Liver (tissue), 9 donors: ENCODE data around the gene DRAM1. TPM values are rescaled to one million over a fixed set of nuclear protein-coding genes. Genes with fewer than 3 reads are reported as not detected.
A peak's percentile ranks its signal among the peaks of the same experiment; 100 is the strongest.

Experiments used
- DNase-seq: peaks from one replicate; pipeline ENCODE4 v3.0.0-alpha.2; 2017; ENCODE audit warnings: low spot score
- H3K27ac ChIP-seq, 2 donors: one replicate each; pipeline ENCODE4 v1.7.0; 2013; ENCODE audit warnings: inconsistent platforms in 2 of 2, low read length in 2 of 2, control low read depth in 1 of 2, low read depth in 1 of 2, mild to moderate bottlenecking in 1 of 2
- H3K27me3 ChIP-seq, 4 donors: one replicate each; pipeline versions ENCODE4 v1.6.1 to v1.7.0; 2013; ENCODE audit warnings: low read length in 3 of 4, inconsistent platforms in 1 of 4, mild to moderate bottlenecking in 1 of 4, moderate library complexity in 1 of 4; ENCODE audit not compliant: control insufficient read depth in 4 of 4, insufficient read depth in 4 of 4
- H3K36me3 ChIP-seq, 4 donors: one replicate each; pipeline versions ENCODE4 v1.6.1 to v1.7.0; 2013; ENCODE audit warnings: low read length in 3 of 4, mild to moderate bottlenecking in 3 of 4, low read depth in 1 of 4, moderate library complexity in 1 of 4; ENCODE audit not compliant: control insufficient read depth in 4 of 4, insufficient read depth in 3 of 4
- H3K4me1 ChIP-seq, 4 donors: one replicate each; pipeline versions ENCODE4 v1.6.1 to v1.7.0; 2013; ENCODE audit warnings: low read length in 3 of 4, mild to moderate bottlenecking in 3 of 4, moderate library complexity in 1 of 4; ENCODE audit not compliant: control insufficient read depth in 4 of 4, insufficient read depth in 4 of 4
- H3K4me3 ChIP-seq, 3 donors: one replicate each; pipeline versions ENCODE4 v1.6.1 to v1.7.0; 2013; ENCODE audit warnings: low read length in 3 of 3, control low read depth in 1 of 3, low read depth in 1 of 3, mild to moderate bottlenecking in 1 of 3
- H3K9ac ChIP-seq, 2 donors: one replicate each; pipeline ENCODE4 v1.7.0; 2013; ENCODE audit warnings: low read length in 2 of 2, mild to moderate bottlenecking in 2 of 2, moderate library complexity in 2 of 2, control low read depth in 1 of 2, low read depth in 1 of 2
- H3K9me3 ChIP-seq, 4 donors: one replicate each; pipeline versions ENCODE4 v1.6.1 to v1.7.0; 2013; ENCODE audit warnings: low read length in 3 of 4; ENCODE audit not compliant: control insufficient read depth in 4 of 4
- ATF3 ChIP-seq: IDR thresholded peaks from 2 replicates; pipeline ENCODE4 v1.6.1; 2016; ENCODE audit warnings: antibody characterized with exemption
- EGR1 ChIP-seq, 2 donors: IDR thresholded peaks; 2 replicates each; pipeline ENCODE4 v1.6.1; 2016 to 2018; ENCODE audit warnings: antibody characterized with exemption in 2 of 2, low read depth in 2 of 2
- GABPA ChIP-seq, 2 donors: IDR thresholded peaks in 1 of 2; conservative IDR thresholded peaks in 1 of 2; 2 replicates each; pipeline ENCODE4 v1.6.1; 2016; ENCODE audit warnings: antibody characterized with exemption in 2 of 2, mild to moderate bottlenecking in 1 of 2, moderate library complexity in 1 of 2
- HNF4A ChIP-seq, 2 donors: conservative IDR thresholded peaks; 2 replicates each; pipeline ENCODE4 v1.6.1; 2016; ENCODE audit warnings: antibody characterized with exemption in 2 of 2, mild to moderate bottlenecking in 2 of 2
- HNF4G ChIP-seq: IDR thresholded peaks from 2 replicates; pipeline ENCODE4 v1.6.1; 2016; ENCODE audit warnings: antibody characterized with exemption
- NR2F2 ChIP-seq: IDR thresholded peaks from 2 replicates; pipeline ENCODE4 v1.6.1; 2016; ENCODE audit warnings: antibody characterized with exemption
- RAD21 ChIP-seq, 2 donors: IDR thresholded peaks; 2 replicates each; pipeline ENCODE4 v1.6.1; 2016; ENCODE audit warnings: antibody characterized with exemption in 2 of 2, mild to moderate bottlenecking in 2 of 2
- REST ChIP-seq: IDR thresholded peaks from 2 replicates; pipeline ENCODE4 v1.6.1; 2016; ENCODE audit warnings: antibody characterized with exemption, mild to moderate bottlenecking
- RXRA ChIP-seq, 2 donors: IDR thresholded peaks; 2 replicates each; pipeline ENCODE4 v1.6.1; 2017 to 2018; ENCODE audit warnings: antibody characterized with exemption in 2 of 2, mild to moderate bottlenecking in 1 of 2
- SP1 ChIP-seq: IDR thresholded peaks from 2 replicates; pipeline ENCODE4 v1.6.1; 2018; ENCODE audit warnings: antibody characterized with exemption, mild to moderate bottlenecking
- TAF1 ChIP-seq: conservative IDR thresholded peaks from 2 replicates; pipeline ENCODE4 v1.6.1; 2016; ENCODE audit warnings: antibody characterized with exemption, mild to moderate bottlenecking
- YY1 ChIP-seq: IDR thresholded peaks from 2 replicates; pipeline ENCODE4 v1.6.1; 2016; ENCODE audit warnings: antibody characterized with exemption, mild to moderate bottlenecking
- ZBTB33 ChIP-seq: IDR thresholded peaks from 2 replicates; pipeline ENCODE4 v1.6.1; 2016; ENCODE audit warnings: antibody characterized with exemption
- WGBS: extraction: QIAGEN DNeasy Blood & Tissue Kit; methylation state at CpG from one replicate; pipeline ENCODE4 v1.1.7; 2013; 5-methylcytosine and 5-hydroxymethylcytosine counted together
- polyA plus RNA-seq, 2 donors: library from polyadenylated mRNA; stranded (reverse) in 1 of 2; unstranded in 1 of 2; fragments of 200-250 nt in 1 of 2; fragments of >200 nt in 1 of 2; fragmentation: Nextera tagmentation in 1 of 2; extraction: Ambion mirVana in 1 of 2; gene quantifications; one replicate each; pipeline versions ENCODE4 v1.2.1 to v1.2.3, GENCODE V29; 2013 to 2015
- total RNA-seq, 2 donors: library from RNA; depleted of rRNA; stranded (reverse); fragments of >200 nt; gene quantifications; one replicate each; pipeline ENCODE4 v1.2.3, GENCODE V29; 2014
- donor health status: healthy.
- donor health status: healthy.
- donor health status: healthy.
- donor health status: healthy.
- donor health status: healthy.

DRAM1 gene
- total and polyA plus RNA-seq, 4 donors = 2.7 to 7.8 (median 3.4) TPM

GRCh38 chr12:101870925-101871324 lies 6.5 kb upstream of the DRAM1 start:
- H3K9me3 ChIP-seq = no peaks in the 10 kb centered on the region
- H3K27me3 ChIP-seq = no peaks in the 10 kb centered on the region
- H3K9ac ChIP-seq = no peak overlapping the region
- no peaks in the 10 kb centered on the region for H3K4me1 ChIP-seq
- WGBS = 87% methylated on average over 1 of the region's 1 CpG
- no peak overlapping the region for H3K27ac ChIP-seq
- no peaks in the 10 kb centered on the region for H3K36me3 ChIP-seq
- no peak for TF ChIP-seq HNF4A (conservative IDR thresholded peaks at IDR 0.05)
- no peak for TF ChIP-seq YY1
- no peak for TF ChIP-seq GABPA (IDR thresholded peaks at IDR 0.05 in 1 of 2, conservative IDR thresholded peaks at IDR 0.05 in 1 of 2)
- TF ChIP-seq RAD21 (IDR thresholded peaks at IDR 0.05) = no peak
- no peak for DNase-seq
- no peak overlapping the region for H3K4me3 ChIP-seq

GRCh38 chr12:101875162-101875561 lies 2.2 kb upstream of the DRAM1 start:
- Histone ChIP-seq H3K27me3 (no peaks in the 10 kb centered on the region), H3K4me1 (peaks cover 0 to 5% (median 0%) of the 10 kb centered on the region in 4 donors), H3K9ac (no peak overlapping the region), H3K9me3 (no peaks in the 10 kb centered on the region), H3K36me3 (no peaks in the 10 kb centered on the region), H3K27ac (peak overlapping the region; percentile 18 to 35), H3K4me3 (no peak overlapping the region)
- no peak for DNase-seq
- TF ChIP-seq REST (no peak), GABPA (IDR thresholded peaks at IDR 0.05 in 1 of 2, conservative IDR thresholded peaks at IDR 0.05 in 1 of 2) (no peak), YY1 (no peak), ATF3 (no peak), HNF4G (no peak), SP1 (no peak), EGR1 (IDR thresholded peaks at IDR 0.05; ENCODE audit: low read depth in 2 of 2) (no peak), ZBTB33 (no peak), NR2F2 (no peak), RXRA (IDR thresholded peaks at IDR 0.05) (no peak), TAF1 (no peak)
- WGBS = 92% methylated on average over 9 of the region's 9 CpGs
